ENCODE measurements around the gene NOC3L.
"Not testable (repeated sequence)": the region's sequence is repeated elsewhere in the genome, so short reads cannot be mapped to it uniquely, and the experiment has no call there.

The NOC3L gene, protein sequence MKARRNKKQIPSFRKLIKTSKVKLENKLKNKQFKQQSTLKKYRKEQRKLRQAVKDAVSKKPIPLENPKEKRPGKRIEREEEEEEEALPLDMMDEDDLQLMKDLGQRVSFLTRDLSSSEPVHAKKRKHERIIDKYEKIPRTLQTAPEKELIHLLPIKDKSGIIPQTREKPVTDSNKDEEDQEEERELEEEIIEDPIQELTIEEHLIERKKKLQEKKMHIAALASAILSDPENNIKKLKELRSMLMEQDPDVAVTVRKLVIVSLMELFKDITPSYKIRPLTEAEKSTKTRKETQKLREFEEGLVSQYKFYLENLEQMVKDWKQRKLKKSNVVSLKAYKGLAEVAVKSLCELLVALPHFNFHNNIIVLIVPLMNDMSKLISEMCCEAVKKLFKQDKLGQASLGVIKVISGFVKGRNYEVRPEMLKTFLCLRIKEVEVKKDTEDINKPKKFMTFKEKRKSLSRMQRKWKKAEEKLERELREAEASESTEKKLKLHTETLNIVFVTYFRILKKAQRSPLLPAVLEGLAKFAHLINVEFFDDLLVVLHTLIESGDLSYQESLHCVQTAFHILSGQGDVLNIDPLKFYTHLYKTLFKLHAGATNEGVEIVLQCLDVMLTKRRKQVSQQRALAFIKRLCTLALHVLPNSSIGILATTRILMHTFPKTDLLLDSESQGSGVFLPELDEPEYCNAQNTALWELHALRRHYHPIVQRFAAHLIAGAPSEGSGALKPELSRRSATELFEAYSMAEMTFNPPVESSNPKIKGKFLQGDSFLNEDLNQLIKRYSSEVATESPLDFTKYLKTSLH

DNA sequence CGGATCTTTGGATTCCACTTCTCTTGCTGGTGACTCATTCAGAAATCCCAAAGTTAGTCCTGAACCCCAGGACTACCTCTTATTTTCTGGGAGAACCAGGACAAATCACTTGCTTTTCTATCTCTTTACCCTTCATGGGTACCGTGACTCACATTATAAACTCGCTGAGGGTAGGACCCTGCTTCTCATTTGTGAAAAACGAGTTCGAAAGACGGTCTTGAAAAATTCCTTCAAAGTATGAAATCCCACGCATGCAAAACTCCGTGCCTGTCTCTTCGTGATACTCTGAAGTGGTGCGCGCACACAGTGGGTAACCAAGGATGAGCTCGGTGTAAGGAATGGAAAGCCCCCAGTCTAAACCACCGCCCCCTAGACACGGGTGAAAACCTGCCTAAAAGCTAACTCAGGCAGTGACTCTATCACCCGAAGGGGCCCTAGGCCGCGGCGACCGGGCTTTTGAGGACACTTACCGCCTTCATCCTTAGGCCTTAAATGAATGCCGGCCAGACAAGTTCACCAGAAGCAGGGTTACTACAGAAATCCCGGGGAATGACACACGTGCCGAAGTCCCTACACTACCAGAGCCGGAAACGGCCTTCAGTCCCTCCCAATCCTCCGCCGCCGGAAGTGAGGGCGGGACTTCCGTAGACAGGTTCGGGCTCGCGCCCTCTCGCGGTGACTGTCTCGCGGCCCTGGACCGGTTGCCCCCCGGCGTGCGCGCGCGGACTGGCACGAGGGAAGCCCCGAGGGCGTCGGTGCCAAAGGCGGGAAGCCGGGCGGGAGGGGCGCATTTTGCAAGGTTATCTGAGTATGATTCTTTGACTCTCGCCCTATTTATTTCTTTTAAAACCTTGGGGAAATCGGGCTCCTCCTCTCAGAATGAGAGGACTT is at the start of gene NOC3L:
NOC3L (minus strand) TSS at position 580 of the 891 bp plus-strand sequence; CDS start at position 479, 101 bp downstream.
- peak within 1 kb of the TSS; percentile 98 for H3K27ac Mint-ChIP-seq
- H3K4me1 Mint-ChIP-seq (ENCODE audit: low read depth), result peaks cover 37% of the 10 kb centered on the region
- H3K27me3 Mint-ChIP-seq, result peaks cover 5% of the 10 kb centered on the region
- peaks cover 7% of the 10 kb centered on the region for H3K9me3 Mint-ChIP-seq
- H3K36me3 Mint-ChIP-seq (ENCODE audit: low read depth), result peaks cover 48% of the 10 kb centered on the region
- peak; percentile 97 for DNase-seq
- H3K4me3 Mint-ChIP-seq, result peak within 1 kb of the TSS; percentile 94

- Mint-ChIP-seq H3K27me3 (peaks cover 49% of the 10 kb centered on the region), H3K27ac (no peak overlapping the region), H3K4me3 (no peak overlapping the region), H3K36me3 (ENCODE audit: low read depth) (no peaks in the 10 kb centered on the region), H3K4me1 (ENCODE audit: low read depth) (no peaks in the 10 kb centered on the region), H3K9me3 (no peaks in the 10 kb centered on the region)
- no peak for DNase-seq
These were observed 49.7 kb upstream of the NOC3L start for GRCh38 chr10:94412449-94412848.

- no peaks in the 10 kb centered on the region for H3K9me3 Mint-ChIP-seq
These were observed 48.6 kb upstream of the NOC3L start for GRCh38 chr10:94411304-94411703.

DNA sequence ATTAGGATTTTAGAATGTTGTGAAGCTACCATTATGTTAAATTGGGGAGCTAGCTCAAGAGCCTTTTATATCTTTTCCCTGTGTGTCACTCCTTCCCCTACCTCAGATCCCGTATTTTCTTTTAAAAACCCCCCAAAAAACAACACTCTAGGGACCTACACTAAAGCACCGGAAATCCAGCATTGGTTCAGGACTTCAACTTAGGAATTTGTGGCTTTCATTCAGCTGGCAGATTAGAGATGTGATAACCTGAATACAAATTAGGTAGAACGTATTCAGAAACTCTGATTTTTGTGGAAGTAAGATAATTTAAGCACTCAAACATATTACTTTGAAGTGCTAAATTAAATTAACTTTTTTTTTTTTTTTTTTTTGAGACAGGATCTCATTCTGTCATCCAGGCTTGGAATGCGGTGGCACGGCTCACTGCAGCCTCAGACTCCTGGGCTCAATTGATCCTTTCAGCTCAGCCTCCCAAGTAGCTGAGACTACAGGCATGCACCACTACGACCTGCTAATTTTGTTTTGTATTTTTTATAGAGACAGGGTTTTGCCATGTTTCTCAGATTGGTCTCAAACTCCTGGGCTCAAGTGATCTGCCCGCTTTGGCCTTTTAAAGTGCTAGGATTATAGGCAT is 46.4 kb upstream of the NOC3L start:
- no peaks in the 10 kb centered on the region for H3K9me3 Mint-ChIP-seq
- H3K4me3 Mint-ChIP-seq, result no peak overlapping the region
- no peaks in the 10 kb centered on the region for H3K36me3 Mint-ChIP-seq (ENCODE audit: low read depth)
- H3K4me1 Mint-ChIP-seq (ENCODE audit: low read depth), result no peaks in the 10 kb centered on the region
- H3K27ac Mint-ChIP-seq, result no peak overlapping the region
- DNase-seq, result no peak
- H3K27me3 Mint-ChIP-seq, result peaks cover 69% of the 10 kb centered on the region

More at GRCh38 chr10:94411304-94411703, 48.6 kb upstream of the NOC3L start:
- DNase-seq, result no peak
- Mint-ChIP-seq H3K36me3 (ENCODE audit: low read depth) (no peaks in the 10 kb centered on the region), H3K27ac (no peak overlapping the region), H3K27me3 (peaks cover 60% of the 10 kb centered on the region), H3K4me3 (no peak overlapping the region), H3K4me1 (ENCODE audit: low read depth) (no peaks in the 10 kb centered on the region)

DNA sequence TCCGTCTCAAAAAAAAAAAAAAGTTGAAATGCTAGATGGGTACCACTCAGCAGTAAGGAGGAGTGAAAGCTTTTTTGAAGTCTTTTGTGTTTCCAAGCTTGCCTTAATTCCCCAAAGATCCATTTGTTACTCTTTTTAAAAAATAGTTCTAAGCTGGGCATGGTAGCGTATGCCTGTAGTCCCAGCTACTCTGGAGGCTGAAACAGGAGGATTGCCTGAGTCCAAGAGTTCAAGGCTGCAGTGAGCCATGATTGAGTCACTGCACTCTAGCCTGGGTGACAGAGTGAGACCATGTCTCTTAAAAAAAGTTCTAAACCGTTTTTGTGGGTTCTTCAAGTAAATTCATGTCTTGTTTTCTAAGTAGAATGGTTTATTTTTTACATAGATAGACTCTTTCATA is 44.9 kb upstream of the NOC3L start:
- H3K27me3 Mint-ChIP-seq, result peaks cover 73% of the 10 kb centered on the region
- H3K4me3 Mint-ChIP-seq, result no peak overlapping the region
- H3K4me1 Mint-ChIP-seq (ENCODE audit: low read depth), result peaks cover 6% of the 10 kb centered on the region
- no peak for DNase-seq
- H3K27ac Mint-ChIP-seq, result no peak overlapping the region
- no peaks in the 10 kb centered on the region for H3K9me3 Mint-ChIP-seq
- H3K36me3 Mint-ChIP-seq (ENCODE audit: low read depth), result no peaks in the 10 kb centered on the region

GRCh38 chr10:94405406-94405805 is 42.7 kb upstream of the NOC3L start:
- peaks cover 73% of the 10 kb centered on the region for H3K27me3 Mint-ChIP-seq
- H3K4me1 Mint-ChIP-seq (ENCODE audit: low read depth), result peaks cover 11% of the 10 kb centered on the region
- DNase-seq, result no peak
- peaks cover 3% of the 10 kb centered on the region for H3K9me3 Mint-ChIP-seq
- no peak overlapping the region for H3K27ac Mint-ChIP-seq
- H3K4me3 Mint-ChIP-seq, result no peak overlapping the region
- H3K36me3 Mint-ChIP-seq (ENCODE audit: low read depth), result no peaks in the 10 kb centered on the region

- peaks cover 79% of the 10 kb centered on the region for H3K27me3 Mint-ChIP-seq
- H3K4me3 Mint-ChIP-seq, result peak overlapping the region; percentile 75
- peaks cover 3% of the 10 kb centered on the region for H3K9me3 Mint-ChIP-seq
- no peak overlapping the region for H3K27ac Mint-ChIP-seq
- DNase-seq, result peak; percentile 40
- H3K4me1 Mint-ChIP-seq (ENCODE audit: low read depth), result peaks cover 11% of the 10 kb centered on the region
- no peaks in the 10 kb centered on the region for H3K36me3 Mint-ChIP-seq (ENCODE audit: low read depth)
These were observed 40.9 kb upstream of the NOC3L start for GRCh38 chr10:94403380-94404213.

GRCh38 chr10:94402843-94403379 is 40.2 kb upstream of the NOC3L start:
- Mint-ChIP-seq H3K27me3 (peaks cover 76% of the 10 kb centered on the region), H3K27ac (no peak overlapping the region), H3K36me3 (ENCODE audit: low read depth) (no peaks in the 10 kb centered on the region), H3K4me1 (ENCODE audit: low read depth) (peaks cover 11% of the 10 kb centered on the region), H3K9me3 (peaks cover 3% of the 10 kb centered on the region), H3K4me3 (peak overlapping the region; percentile 75)
- DNase-seq, result no peak

DNA sequence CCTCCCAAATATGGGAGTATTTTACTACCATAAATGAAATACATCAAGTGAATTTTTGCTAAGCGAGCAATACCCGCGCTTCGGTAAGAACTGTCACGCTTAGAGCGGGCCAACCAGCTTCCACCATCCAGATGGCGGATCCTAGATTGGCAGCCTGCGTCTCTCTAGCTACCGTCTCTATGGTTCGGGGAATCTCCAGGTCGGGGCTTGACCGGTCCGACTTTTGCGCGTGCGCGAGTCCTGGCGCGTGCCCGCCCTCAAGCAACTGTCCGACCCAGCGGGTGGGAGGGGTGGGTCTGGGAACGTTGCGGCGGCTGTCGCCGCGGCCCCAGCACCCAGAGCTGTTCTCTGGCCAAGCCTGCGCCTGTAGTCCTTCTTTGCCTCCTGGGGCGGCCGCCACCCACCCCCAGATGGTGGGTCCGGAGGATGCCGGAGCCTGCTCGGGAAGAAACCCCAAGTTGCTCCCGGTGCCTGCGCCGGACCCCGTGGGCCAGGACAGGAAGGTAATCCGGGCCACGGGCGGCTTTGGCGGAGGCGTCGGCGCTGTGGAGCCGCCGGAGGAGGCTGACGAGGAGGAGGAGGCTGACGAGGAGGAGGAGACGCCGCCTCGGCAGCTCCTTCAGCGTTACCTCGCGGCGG is 39.6 kb upstream of the NOC3L start, which contains the start of gene TBC1D12:
TBC1D12 (plus strand) TSS at position 338 of the 639 bp plus-strand sequence; CDS start at position 411, 73 bp downstream.
- peaks cover 75% of the 10 kb centered on the region for H3K27me3 Mint-ChIP-seq
- H3K27ac Mint-ChIP-seq, result no peak within 1 kb of the TSS
- H3K4me1 Mint-ChIP-seq (ENCODE audit: low read depth), result peaks cover 11% of the 10 kb centered on the region
- no peaks in the 10 kb centered on the region for H3K36me3 Mint-ChIP-seq (ENCODE audit: low read depth)
- peak within 1 kb of the TSS; percentile 75 for H3K4me3 Mint-ChIP-seq
- peaks cover 3% of the 10 kb centered on the region for H3K9me3 Mint-ChIP-seq
- peak; percentile 63 for DNase-seq

DNA sequence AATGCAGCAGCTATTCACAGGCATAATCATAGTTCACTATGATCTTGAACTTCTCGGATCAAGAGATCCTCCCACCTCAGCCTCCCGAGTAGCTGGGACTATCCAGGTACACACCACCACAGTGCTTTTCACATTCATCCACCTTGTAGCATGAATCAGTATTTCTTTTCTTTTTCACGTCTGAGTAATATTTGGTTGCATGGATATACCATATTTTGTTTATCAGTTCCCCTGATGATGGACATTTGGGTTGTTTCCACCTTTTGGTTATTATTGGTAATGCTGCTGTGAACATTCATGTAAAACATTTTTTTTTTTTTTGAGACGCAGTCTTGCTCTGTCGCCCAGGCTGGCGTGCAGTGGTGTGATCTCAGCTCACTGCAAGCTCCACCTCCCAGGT is 36.0 kb upstream of the NOC3L start:
- H3K27me3 Mint-ChIP-seq, result peaks cover 44% of the 10 kb centered on the region
- H3K4me1 Mint-ChIP-seq (ENCODE audit: low read depth), result peaks cover 8% of the 10 kb centered on the region
- H3K27ac Mint-ChIP-seq, result no peak overlapping the region
- peaks cover 3% of the 10 kb centered on the region for H3K9me3 Mint-ChIP-seq
- no peak overlapping the region for H3K4me3 Mint-ChIP-seq
- H3K36me3 Mint-ChIP-seq (ENCODE audit: low read depth), result no peaks in the 10 kb centered on the region
- no peak for DNase-seq

DNA sequence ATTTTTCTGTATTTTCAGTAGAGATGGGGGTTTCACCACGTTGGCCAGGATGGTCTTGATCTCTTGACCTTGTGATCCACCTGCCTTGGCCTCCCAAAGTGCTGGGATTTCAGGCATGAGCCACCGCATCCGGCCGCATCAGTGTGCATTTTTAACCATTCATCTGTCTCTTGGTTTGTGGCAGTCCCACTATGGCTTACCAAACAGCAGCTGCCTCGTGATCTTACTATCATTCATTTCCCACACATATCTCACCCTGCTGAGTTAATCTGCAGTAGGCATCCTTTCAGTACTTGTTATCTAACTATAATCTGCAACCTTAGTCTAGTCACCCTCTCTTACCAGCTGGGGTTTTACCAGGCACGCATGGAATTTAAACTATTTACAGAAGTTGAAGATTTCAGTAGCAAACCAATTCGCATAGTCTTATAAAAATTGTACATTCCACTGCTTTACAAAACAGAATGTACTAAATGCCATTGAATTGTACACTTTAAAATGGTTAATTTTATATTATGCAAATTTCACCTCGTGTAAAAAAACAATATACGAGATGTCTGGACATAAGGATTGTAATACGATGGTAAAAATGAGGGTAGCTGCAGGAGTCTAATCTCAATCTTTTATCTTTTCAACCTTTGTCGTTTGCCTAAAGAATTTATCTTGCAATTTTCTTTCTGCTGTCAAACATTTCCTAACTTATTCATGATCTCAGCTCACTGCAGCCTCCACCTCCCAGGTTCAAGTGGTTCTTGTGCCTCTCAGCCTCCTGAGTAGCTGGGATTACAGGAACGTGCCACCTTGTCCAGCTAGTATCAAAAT is 35.0 kb upstream of the NOC3L start:
- no peak for DNase-seq
- peaks cover 41% of the 10 kb centered on the region for H3K27me3 Mint-ChIP-seq

DNA sequence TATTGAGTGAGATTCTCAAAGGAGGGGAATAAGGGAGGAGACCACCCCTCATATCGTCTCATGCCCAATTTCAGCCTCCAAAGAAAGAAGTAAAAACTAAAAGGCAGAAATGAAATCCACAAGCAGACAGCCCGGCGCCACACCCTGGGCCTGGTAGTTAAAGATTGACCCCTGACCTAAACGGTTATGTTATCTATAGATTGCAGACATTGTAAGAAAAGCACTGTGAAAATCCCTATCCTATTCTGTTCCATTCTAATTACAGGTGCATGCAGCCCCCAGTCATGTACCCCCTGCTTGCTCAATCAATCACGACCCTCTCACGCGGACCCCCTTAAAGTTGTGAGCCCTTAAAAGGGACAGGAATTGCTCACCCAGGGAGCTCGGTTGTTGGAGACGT is 29.4 kb upstream of the NOC3L start:
- H3K36me3 Mint-ChIP-seq (ENCODE audit: low read depth); H3K27ac Mint-ChIP-seq; H3K9me3 Mint-ChIP-seq; H3K4me1 Mint-ChIP-seq (ENCODE audit: low read depth); DNase-seq; H3K4me3 Mint-ChIP-seq; H3K27me3 Mint-ChIP-seq: not testable (repeated sequence)

More for the DNA sequence above, 35.0 kb upstream of the NOC3L start:
- H3K36me3 Mint-ChIP-seq (ENCODE audit: low read depth), result no peaks in the 10 kb centered on the region
- no peak overlapping the region for H3K4me3 Mint-ChIP-seq
- no peak overlapping the region for H3K27ac Mint-ChIP-seq
- peaks cover 5% of the 10 kb centered on the region for H3K4me1 Mint-ChIP-seq (ENCODE audit: low read depth)
- peaks cover 3% of the 10 kb centered on the region for H3K9me3 Mint-ChIP-seq
